Stimulated activated effector memory CD8-positive, alpha-beta T cell treated with anti-CD3 and anti-CD28 coated beads, Interleukin-12 subunit alpha, Interleukin-12 subunit beta, amount 100 ng/mL, for 72 hours (primary cell): ENCODE measurements around the gene GLRX3.

ENCODE experiments used
- ATAC-seq: fragments of 150-1000 bp; cut with Tn5 transposase; 2 replicates; pipeline ENCODE4 v1.10.0; 2021
- DNase-seq, 2 donors: peaks; one replicate each; pipeline ENCODE4 v3.0.0; 2021 to 2022; ENCODE audit warnings: low spot score in 2 of 2
- H3K27ac Mint-ChIP-seq: one replicate; pipeline ENCODE4 v1.8.0; 2022; ENCODE audit warnings: mild to moderate bottlenecking, mixed read lengths
- H3K36me3 Mint-ChIP-seq: one replicate; pipeline ENCODE4 v1.8.0; 2022; ENCODE audit warnings: mild to moderate bottlenecking, mixed read lengths
- H3K4me1 Mint-ChIP-seq: one replicate; pipeline ENCODE4 v1.8.0; 2022; ENCODE audit warnings: mixed read lengths
- H3K4me3 Mint-ChIP-seq: one replicate; pipeline ENCODE4 v1.8.0; 2022; ENCODE audit warnings: mild to moderate bottlenecking, mixed read lengths
- H3K9me3 Mint-ChIP-seq: one replicate; pipeline ENCODE4 v1.8.0; 2022; ENCODE audit warnings: mixed read lengths

GLRX3 gene

DNA sequence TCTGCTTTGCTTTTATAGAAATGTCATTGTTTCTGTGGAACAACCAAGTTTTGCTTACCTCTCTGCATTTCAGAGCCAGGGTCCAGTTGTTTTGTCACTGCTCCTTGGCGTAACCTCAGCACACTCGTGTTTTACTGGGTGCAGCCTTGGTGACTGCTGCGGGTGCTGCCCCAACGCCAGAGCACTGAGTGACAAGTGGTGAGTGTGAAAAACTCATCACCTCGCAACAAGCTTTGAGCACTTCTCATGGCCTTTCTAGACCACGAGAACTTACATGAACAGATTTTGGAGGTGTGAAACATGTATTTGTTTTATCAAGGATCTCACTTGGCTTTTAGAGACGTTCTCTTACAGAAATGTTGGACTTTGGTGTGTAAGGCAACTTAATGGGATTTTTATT lies 31.0 kb downstream of the GLRX3 start:
- H3K36me3 Mint-ChIP-seq = peaks cover 100% of the 10 kb centered on the region
- no peak for ATAC-seq

DNA sequence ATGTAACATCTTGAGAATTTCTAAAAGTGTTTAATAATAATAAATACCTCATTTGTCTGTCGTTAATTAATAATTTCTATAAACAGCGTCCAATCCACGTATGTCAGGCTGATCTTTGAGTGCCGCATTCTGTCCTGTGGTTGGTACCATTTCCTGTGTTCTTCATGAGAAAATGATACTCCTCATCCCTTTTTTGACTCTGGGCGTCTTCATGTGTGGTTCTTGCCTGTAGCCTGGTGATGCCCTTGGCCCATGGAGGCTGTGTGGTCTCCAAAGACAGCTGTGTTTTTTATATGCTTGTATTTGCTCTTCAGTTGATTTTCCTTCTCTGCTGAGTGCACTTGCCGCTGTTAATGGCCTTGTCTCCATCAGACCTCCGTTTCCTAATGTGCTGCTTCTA lies 31.5 kb downstream of the GLRX3 start:
- H3K36me3 Mint-ChIP-seq = peaks cover 100% of the 10 kb centered on the region
- DNase-seq (no peak), ATAC-seq (no peak)
- H3K27ac Mint-ChIP-seq = no peak overlapping the region
- H3K4me3 Mint-ChIP-seq = no peak overlapping the region
- no peaks in the 10 kb centered on the region for H3K9me3 Mint-ChIP-seq
- peaks cover 14% of the 10 kb centered on the region for H3K4me1 Mint-ChIP-seq

More for the DNA sequence above, 31.0 kb downstream of the GLRX3 start:
- Mint-ChIP-seq H3K4me1 (peaks cover 14% of the 10 kb centered on the region), H3K9me3 (no peaks in the 10 kb centered on the region), H3K4me3 (no peak overlapping the region), H3K27ac (no peak overlapping the region)
- DNase-seq = no peak

DNA sequence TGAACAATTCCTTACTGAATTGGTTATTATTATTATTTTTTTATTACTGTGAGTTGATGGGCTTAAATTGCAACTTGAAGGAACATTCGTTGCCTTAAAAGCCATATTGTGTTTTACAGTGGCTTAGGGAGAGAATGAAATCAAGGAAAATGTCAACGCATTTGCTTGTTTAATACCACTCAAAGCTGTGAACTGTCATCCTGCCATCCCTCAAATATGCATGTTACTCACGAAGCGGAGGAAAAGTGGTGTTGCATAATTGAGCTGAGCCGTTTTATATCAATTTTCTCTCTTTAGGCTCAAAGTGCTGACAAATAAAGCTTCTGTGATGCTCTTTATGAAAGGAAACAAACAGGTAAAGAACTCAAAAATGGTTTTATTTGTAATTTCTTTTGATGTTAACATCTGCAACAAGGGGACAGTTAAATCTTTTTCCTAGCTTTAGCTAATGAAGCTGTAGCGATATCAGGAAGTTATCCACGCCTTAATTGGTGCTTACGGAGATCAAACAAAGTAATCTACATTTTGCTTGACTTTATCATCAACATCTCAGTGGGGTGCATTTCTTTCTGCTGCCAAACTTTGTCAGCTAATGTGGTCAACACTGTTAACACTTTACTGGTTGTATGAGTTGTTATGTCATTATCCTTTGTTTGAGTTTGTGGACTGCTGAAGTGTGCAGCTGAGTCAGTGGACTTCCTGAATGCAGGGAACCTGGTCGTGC lies 33.1 kb downstream of the GLRX3 start:
- Mint-ChIP-seq H3K27ac (no peak overlapping the region), H3K4me3 (no peak overlapping the region), H3K9me3 (no peaks in the 10 kb centered on the region), H3K36me3 (peaks cover 96% of the 10 kb centered on the region), H3K4me1 (peaks cover 14% of the 10 kb centered on the region)
- no peak for DNase-seq
- ATAC-seq = no peak

DNA sequence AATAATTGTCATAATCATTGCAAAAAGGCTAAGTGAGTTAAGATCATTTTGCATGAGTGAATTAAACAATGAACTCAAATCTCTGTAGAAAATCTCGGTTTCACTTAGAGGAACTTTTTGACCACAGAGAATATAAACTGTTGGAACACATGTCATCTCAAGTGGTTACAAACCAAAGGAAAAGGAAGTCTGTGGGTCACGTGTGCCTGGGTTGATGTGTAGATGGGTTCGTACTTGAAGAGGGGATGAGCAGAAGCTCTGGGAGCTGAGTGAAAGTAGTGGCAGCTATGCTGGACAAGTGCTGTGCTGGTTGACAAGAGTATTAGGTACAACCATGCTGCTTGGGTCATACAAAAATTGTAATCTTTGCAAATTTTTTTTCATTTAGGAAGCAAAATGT lies 35.0 kb downstream of the GLRX3 start:
- peaks cover 96% of the 10 kb centered on the region for H3K36me3 Mint-ChIP-seq
- ATAC-seq (peak; percentile 46), DNase-seq (no peak)
- H3K4me3 Mint-ChIP-seq = no peak overlapping the region
- peak overlapping the region; percentile 20 for H3K27ac Mint-ChIP-seq
- H3K9me3 Mint-ChIP-seq = no peaks in the 10 kb centered on the region
- peaks cover 14% of the 10 kb centered on the region for H3K4me1 Mint-ChIP-seq

DNA sequence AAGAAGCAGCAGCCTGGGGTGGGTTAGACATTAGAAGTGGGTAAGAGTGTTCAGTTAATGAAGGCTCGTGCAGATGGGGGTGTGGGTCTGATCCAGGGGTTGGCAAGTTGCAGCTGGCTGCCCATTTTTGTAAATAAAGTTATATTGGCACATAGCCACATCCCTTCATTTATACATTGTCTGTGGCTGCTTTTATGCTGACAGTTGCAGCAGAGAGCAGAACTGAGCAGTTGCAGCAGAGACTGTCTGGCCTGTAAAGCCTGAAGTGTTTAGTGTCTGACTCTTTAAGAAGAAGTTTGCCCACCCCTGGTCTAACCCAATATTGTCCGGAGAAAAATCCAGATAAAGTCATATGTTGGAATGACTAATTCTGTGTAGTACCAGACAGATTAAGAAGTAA lies 38.1 kb downstream of the GLRX3 start:
- Mint-ChIP-seq H3K4me1 (peaks cover 14% of the 10 kb centered on the region), H3K36me3 (peaks cover 88% of the 10 kb centered on the region), H3K9me3 (no peaks in the 10 kb centered on the region), H3K27ac (no peak overlapping the region), H3K4me3 (no peak overlapping the region)
- DNase-seq (no peak), ATAC-seq (no peak)

DNA sequence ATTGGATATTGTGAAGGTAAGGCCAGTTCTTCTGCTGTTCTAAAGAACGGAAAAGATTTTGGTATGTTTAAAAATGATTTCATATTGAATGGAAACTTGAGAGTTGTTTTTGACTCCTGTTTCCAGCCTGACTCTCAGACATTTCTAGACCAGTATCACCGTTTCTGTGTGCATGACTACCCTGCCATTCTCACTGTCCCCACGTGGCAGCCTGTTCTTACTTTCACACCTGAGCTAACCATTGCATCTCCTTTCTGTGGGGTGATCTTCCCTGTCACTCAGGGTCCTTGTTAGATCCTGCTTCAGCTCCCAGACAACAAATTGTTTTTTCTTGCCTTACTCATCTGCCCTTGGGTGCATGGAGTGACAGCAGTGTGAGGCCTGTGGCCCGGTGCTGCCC lies 38.9 kb downstream of the GLRX3 start:
- DNase-seq = no peak
- H3K27ac Mint-ChIP-seq = peak overlapping the region; percentile 67
- peaks cover 8% of the 10 kb centered on the region for H3K4me1 Mint-ChIP-seq
- no peaks in the 10 kb centered on the region for H3K9me3 Mint-ChIP-seq
- peak; percentile 36 for ATAC-seq
- peaks cover 88% of the 10 kb centered on the region for H3K36me3 Mint-ChIP-seq
- H3K4me3 Mint-ChIP-seq = no peak overlapping the region

DNA sequence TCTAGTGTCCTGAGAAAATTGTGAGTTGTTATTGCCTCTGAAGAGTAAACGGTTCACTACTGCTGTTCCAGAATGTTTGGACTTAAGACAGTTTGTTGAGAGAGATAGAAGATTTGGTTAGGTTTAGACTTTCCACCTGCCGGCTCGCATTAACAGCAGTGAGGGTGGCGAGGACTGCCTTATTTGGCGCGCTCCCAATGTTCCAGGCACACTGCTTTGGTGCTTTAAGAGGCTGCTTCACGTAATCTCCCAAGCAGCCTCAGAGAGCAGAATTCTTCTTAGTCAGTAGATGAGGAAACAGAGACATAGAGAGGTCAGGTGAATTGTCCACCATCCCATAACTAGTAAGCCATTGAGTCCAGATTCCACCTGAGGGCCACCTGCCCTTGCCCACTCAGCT lies 41.1 kb downstream of the GLRX3 start:
- H3K27ac Mint-ChIP-seq = peak overlapping the region; percentile 72
- DNase-seq (no peak), ATAC-seq (no peak)
- H3K4me1 Mint-ChIP-seq = no peaks in the 10 kb centered on the region
- peaks cover 85% of the 10 kb centered on the region for H3K36me3 Mint-ChIP-seq
- no peaks in the 10 kb centered on the region for H3K9me3 Mint-ChIP-seq
- no peak overlapping the region for H3K4me3 Mint-ChIP-seq

DNA sequence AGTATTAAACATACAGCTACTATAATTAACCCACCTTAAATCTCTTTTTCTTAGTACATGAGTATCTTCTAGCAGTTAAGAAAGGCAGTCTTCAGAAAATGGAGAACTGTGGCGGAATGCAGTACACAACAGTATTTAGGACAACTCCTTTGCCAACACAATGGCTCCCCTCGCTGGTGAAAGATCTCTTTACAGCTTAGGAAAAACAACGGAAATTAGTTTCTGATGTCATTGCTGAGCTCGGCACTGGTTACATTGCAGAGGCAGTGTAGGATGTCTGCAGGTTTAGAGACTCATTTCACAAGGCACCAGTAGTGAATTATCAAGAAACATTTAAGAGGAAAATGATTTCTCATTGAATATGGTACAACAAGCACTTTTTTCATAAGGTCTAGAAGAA lies 43.4 kb downstream of the GLRX3 start:
- no peaks in the 10 kb centered on the region for H3K9me3 Mint-ChIP-seq
- ATAC-seq = peak; percentile 58
- DNase-seq = no peak
- no peaks in the 10 kb centered on the region for H3K4me1 Mint-ChIP-seq
- H3K4me3 Mint-ChIP-seq = no peak overlapping the region
- H3K27ac Mint-ChIP-seq = peak overlapping the region; percentile 40
- H3K36me3 Mint-ChIP-seq = peaks cover 89% of the 10 kb centered on the region

DNA sequence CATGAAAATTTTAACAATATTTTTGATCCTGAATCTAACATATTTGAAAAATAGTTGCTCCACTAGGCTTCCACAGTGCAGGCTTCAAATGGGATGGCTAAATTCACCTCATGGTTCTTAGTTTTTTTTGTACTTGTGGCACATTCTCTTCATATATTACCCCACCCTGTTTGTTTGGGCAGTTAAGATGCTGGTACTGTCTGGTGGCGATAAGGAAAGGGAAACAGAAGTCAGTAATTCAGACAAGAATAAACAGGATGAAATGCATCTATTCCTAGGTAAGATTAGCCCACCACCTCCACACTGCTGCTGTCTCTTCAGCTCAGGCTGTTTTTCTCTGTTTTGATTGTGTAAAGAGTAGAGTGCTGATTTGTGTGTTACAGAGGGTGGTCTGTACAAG lies 44.2 kb downstream of the GLRX3 start:
- H3K36me3 Mint-ChIP-seq = peaks cover 89% of the 10 kb centered on the region
- H3K27ac Mint-ChIP-seq = peak overlapping the region; percentile 40
- no peaks in the 10 kb centered on the region for H3K4me1 Mint-ChIP-seq
- H3K4me3 Mint-ChIP-seq = no peak overlapping the region
- DNase-seq (no peak), ATAC-seq (no peak)
- no peaks in the 10 kb centered on the region for H3K9me3 Mint-ChIP-seq

DNA sequence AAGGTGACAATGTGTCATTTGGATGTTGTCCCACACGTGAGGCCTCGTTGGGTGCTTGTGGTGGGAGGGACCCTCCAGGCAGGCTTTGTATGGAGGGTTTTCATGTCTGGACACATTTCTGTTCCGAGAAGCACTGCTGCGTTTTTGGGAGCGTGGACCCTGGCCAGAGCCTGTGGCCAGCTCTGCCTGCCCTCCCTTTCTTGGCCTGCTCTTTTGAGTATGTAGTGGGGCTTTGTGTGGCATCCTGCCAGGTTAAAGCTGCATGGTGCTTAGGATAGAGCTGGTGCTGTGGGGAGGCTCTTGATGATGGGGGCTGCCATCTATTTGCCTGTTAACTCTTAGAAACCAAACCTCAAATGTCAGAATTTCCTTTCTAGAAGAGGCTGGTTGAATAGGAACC lies 45.7 kb downstream of the GLRX3 start:
- Mint-ChIP-seq H3K4me3 (no peak overlapping the region), H3K36me3 (peaks cover 90% of the 10 kb centered on the region), H3K4me1 (no peaks in the 10 kb centered on the region), H3K9me3 (no peaks in the 10 kb centered on the region), H3K27ac (no peak overlapping the region)
- no peak for ATAC-seq
- no peak for DNase-seq

DNA sequence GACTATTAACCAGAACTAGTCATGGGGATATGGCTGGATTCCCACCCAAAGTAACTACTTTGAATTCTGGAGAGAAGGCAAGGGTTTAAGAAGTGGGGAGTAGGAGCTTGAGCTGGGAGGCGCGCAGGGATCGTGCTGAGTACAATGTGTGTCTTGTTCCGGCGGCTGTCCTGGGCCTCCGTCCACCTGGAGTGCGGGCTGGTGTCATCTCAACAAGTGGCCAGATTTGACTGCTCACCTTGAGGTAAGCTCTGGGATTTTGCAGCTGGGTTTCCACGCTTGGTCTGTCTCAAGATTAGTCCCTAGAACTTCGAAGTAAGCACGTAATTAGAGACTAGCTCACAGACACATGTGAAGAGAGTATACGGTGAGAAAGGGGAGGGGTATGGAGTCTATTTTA lies 49.4 kb downstream of the GLRX3 start:
- H3K4me3 Mint-ChIP-seq = no peak overlapping the region
- peaks cover 5% of the 10 kb centered on the region for H3K4me1 Mint-ChIP-seq
- no peaks in the 10 kb centered on the region for H3K9me3 Mint-ChIP-seq
- ATAC-seq (no peak), DNase-seq (no peak)
- H3K27ac Mint-ChIP-seq = peak overlapping the region; percentile 43
- H3K36me3 Mint-ChIP-seq = peaks cover 65% of the 10 kb centered on the region

DNA sequence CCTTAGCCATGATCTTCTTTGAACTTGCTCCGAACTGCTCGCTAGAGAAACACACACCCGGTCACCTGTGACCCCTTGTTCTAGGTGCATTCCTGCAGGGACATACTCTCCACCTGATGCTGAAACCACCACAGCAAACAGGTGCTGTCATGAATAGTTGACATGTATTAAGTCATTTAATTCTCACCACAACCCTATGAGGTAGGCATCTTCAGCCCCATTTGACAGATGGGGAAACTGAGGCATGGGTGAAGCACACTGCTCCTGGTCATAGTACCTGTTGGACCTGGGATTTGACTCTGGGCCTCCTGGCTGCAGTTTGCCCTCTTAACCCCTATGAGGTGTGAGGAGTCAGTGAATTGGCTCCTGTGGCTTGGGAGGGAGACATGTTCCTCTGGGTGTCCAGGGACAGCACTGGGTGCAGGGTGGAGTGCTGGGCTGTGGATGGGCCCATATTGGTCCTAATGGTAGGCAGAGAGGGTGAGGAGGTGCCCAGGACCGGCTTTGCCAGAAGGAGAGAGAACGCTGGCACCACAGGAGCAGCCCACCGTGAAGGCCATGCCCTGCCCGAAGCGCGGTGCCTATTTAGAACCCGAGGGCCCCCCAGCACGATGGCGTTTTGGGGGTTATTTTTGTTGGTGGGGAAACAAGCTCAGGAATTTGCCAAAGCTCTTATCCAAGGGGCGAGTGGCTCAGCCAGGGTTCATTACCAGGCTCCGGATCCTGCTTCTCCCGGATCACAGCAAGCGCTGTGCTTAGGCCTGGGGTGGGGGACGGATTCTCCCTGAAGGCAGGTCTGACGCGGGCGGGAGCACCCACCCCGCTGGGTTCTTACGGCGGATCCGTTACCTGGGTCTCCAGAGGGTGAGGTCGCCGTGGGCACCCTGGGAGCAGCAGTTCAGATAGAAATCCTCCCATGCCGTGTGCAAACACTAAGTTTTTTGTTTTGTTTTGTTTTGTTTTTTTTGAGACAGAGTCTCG lies 52.3 kb downstream of the GLRX3 start:
- ATAC-seq (no peak), DNase-seq (no peak)
- Mint-ChIP-seq H3K36me3 (peaks cover 39% of the 10 kb centered on the region), H3K27ac (no peak overlapping the region), H3K4me1 (peaks cover 5% of the 10 kb centered on the region), H3K4me3 (no peak overlapping the region), H3K9me3 (no peaks in the 10 kb centered on the region)

DNA sequence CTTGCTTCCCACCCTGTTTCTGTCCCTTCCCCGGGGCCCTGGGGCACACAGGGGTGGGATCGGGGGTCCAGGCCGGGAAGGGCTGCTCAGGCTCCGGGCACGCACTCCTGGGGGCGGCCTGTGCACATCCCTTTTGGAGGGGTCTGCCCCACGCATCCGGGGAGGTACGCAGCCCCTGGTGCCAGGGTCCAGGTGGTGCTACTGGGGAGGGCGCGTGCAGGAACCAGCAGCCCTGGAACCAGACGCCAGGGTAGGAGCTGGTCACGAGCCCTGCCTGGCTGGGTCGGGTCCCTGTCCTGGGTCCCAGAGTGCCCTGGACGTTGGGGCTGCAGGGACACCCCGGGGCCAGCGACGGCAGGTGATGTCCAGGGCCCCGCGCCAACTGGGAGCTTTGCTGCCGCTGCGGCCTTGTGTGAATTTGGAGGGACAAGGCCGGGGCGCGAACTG lies 53.4 kb downstream of the GLRX3 start:
- peak overlapping the region; percentile 6 for H3K4me3 Mint-ChIP-seq
- no peak overlapping the region for H3K27ac Mint-ChIP-seq
- DNase-seq (no peak), ATAC-seq (peak; percentile 2)
- peaks cover 5% of the 10 kb centered on the region for H3K4me1 Mint-ChIP-seq
- H3K9me3 Mint-ChIP-seq = no peaks in the 10 kb centered on the region
- H3K36me3 Mint-ChIP-seq = peaks cover 28% of the 10 kb centered on the region

DNA sequence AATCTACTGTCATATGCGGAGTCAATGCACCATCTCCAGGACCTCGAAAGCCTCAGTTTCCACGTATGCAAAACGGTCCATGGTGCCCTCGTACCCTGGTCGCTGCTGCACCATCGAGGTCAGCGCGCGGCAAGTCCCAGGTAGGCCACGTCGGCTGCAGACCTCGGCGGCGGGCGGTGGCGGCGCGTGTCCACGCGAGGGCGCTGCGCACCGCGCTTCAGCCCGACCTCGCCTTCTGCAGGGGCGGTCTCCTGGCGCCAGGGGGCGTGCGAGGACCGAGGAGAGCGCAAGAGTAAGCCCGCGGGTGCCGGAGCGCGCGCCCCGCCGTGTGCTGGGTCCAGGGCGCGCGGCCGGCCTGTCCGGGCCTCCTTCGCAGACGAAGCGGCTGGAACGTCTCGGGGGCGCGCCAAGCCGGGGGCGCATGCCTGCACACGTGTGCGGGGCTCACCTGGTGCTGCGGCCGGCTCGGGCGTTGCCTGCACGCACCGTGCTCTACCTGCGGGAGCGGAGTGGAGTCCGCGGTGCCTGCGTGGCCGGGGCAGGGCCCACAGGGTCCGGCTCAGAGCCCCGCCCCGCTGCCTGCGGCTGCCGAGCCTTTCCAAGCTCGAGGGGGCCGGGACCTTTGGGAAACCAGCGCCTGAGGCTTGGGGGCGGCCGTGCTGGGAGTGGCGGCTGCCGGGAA lies 54.0 kb downstream of the GLRX3 start:
- no peak overlapping the region for H3K27ac Mint-ChIP-seq
- H3K4me3 Mint-ChIP-seq = peak overlapping the region; percentile 6
- ATAC-seq (peak; percentile 86), DNase-seq (peak; percentile 94 to 97)
- peaks cover 5% of the 10 kb centered on the region for H3K4me1 Mint-ChIP-seq
- no peaks in the 10 kb centered on the region for H3K9me3 Mint-ChIP-seq
- H3K36me3 Mint-ChIP-seq = peaks cover 22% of the 10 kb centered on the region

DNA sequence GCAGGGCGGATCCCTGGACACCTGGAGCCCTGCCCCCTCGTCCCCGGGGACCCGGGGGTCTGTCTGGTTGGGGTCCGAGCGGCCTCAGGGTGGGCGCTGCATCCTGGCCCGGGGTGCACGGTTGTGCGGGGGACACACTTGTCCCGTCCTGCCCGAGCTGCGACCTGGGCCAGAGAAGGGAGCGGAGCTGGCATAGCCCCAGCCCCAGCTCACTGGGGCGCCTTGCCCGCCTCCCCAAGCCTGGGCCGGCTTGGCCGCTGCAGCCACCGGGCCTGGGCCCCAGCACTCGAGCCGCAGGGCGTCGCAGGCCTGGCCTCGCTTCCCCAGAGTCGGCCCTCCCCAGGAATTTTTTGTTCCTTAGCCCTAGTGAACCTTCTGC lies 54.5 kb downstream of the GLRX3 start:
- ATAC-seq = no peak
- peaks cover 17% of the 10 kb centered on the region for H3K36me3 Mint-ChIP-seq

More for the DNA sequence above, 54.5 kb downstream of the GLRX3 start:
- peak overlapping the region; percentile 44 for H3K4me3 Mint-ChIP-seq
- no peak for DNase-seq
- H3K27ac Mint-ChIP-seq = no peak overlapping the region
- peaks cover 5% of the 10 kb centered on the region for H3K4me1 Mint-ChIP-seq
- no peaks in the 10 kb centered on the region for H3K9me3 Mint-ChIP-seq
